Neural progenitor cell (in vitro differentiated cells): ENCODE results near the gene ATP6V0E1.

Experiments
- EZH2phosphoT487 ChIP-seq: fragments of 200-600 bp; sonication (generic); IDR thresholded peaks from 2 replicates; pipeline ENCODE4 v1.6.1; 2017; ENCODE audit warnings: antibody characterized with exemption
- TF ChIP-seq, protein P1 (sequence below): fragments of 200-600 bp; sonication (generic); IDR thresholded peaks from 2 replicates; pipeline ENCODE4 v1.5.1; 2017; ENCODE audit warnings: antibody characterized with exemption, mild to moderate bottlenecking

DNA sequence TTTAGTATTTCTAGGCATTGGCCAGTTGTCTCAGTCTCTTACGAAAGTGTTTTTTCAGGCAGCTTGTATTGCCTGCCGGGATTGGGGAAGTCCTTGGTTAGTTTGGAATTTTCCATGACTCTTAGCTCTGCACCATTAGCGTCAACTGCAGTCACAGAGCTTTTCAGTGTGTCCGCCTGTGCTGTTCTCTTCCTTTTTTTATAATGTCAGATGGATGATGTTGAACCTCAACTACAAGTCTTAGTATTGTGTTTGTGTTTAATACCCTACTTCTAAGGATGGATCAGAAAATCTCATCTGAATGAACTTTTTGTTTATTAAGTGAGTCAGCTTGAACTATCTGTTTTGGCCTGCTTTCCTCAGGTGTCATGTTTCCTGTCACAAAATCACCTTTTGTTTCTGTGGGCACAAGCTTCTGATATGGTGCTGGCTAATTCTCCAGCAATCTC, 33.1 kb downstream of the ATP6V0E1 start:
- TF ChIP-seq, protein P1, sequence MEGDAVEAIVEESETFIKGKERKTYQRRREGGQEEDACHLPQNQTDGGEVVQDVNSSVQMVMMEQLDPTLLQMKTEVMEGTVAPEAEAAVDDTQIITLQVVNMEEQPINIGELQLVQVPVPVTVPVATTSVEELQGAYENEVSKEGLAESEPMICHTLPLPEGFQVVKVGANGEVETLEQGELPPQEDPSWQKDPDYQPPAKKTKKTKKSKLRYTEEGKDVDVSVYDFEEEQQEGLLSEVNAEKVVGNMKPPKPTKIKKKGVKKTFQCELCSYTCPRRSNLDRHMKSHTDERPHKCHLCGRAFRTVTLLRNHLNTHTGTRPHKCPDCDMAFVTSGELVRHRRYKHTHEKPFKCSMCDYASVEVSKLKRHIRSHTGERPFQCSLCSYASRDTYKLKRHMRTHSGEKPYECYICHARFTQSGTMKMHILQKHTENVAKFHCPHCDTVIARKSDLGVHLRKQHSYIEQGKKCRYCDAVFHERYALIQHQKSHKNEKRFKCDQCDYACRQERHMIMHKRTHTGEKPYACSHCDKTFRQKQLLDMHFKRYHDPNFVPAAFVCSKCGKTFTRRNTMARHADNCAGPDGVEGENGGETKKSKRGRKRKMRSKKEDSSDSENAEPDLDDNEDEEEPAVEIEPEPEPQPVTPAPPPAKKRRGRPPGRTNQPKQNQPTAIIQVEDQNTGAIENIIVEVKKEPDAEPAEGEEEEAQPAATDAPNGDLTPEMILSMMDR, result no peak
- TF ChIP-seq EZH2phosphoT487, result no peak
